Left ventricle myocardium inferior (tissue), 1 donor: Measurements from ENCODE around the gene NAALADL2. TPM values are rescaled to one million over a fixed set of nuclear protein-coding genes. Genes with fewer than 3 reads are reported as not detected.
"Not testable (repeated sequence)": the region's sequence is repeated elsewhere in the genome, so short reads cannot be mapped to it uniquely, and the experiment has no call there.

Experiments used
- DNase-seq: peaks from one replicate; pipeline ENCODE4 v3.0.0-alpha.2; 2020
- H3K27ac ChIP-seq: fragments of 200-600 bp; replicated peaks from 2 replicates; pipeline ENCODE4 v1.8.0; 2021
- H3K27me3 ChIP-seq: fragments of 200-600 bp; 2 replicates; pipeline ENCODE4 v1.8.0; 2021; ENCODE audit warnings: low read depth
- H3K36me3 ChIP-seq: fragments of 200-600 bp; 2 replicates; pipeline ENCODE4 v1.8.0; 2021
- H3K4me1 ChIP-seq: fragments of 200-600 bp; 2 replicates; pipeline ENCODE4 v1.8.0; 2021
- H3K4me3 ChIP-seq: fragments of 200-600 bp; 2 replicates; pipeline ENCODE4 v1.8.0; 2021; ENCODE audit warnings: mild to moderate bottlenecking, moderate library complexity
- H3K9me3 ChIP-seq: fragments of 200-600 bp; replicated peaks from 2 replicates; pipeline ENCODE4 v1.8.0; 2021
- intact Hi-C: fragments of 100-400 bp; cut with micrococcal nuclease; formaldehyde crosslinking; loops from one replicate; pipeline ENCODE4 v1.11.0; 2022
- total RNA-seq: library from RNA; stranded (reverse); fragmentation: NEBNext Ultra II Directional; extraction: Animal tissue kit (Norgen Biotek cat#: 25700); gene quantifications from one replicate; pipeline ENCODE4 v1.2.1, GENCODE V29; 2021
- TF ChIP-seq, protein P1 (sequence below): fragments of 200-600 bp; IDR thresholded peaks from 2 replicates; pipeline ENCODE4 v1.8.0; 2021; ENCODE audit warnings: antibody characterized with exemption, mild to moderate bottlenecking, borderline replicate concordance
- donor health status: DM: no; HTN: yes; CAD: no; lungs with severe emphysema.

NAALADL2 gene
- total RNA-seq, 1 donor from 2014 or later, result 5.8 TPM

DNA sequence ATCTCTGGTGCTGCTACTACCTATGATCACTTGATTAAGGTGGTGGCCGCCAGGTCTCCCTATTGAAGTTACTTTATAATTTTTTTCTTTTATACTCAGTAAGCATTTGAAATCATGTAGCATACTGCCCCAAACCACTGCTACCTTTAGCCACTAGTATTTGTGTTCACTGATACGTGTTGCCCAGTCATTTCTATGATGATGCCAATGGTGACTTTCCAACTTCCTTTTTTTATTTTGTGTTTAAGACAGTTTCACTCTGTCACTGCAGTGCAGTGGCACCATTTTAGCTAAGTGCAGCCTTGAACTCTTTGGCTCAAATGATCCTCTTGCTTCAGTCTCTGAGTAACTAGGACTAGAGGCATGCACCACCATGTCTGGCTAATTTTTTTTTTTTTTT, 598.2 kb downstream of the NAALADL2 start:
- intact Hi-C loops, result no loop called here
- H3K36me3 ChIP-seq, result no peaks in the 10 kb centered on the region
- H3K9me3 ChIP-seq, result peaks cover 14% of the 10 kb centered on the region
- no peak for DNase-seq
- no peak overlapping the region for H3K27ac ChIP-seq
- no peaks in the 10 kb centered on the region for H3K27me3 ChIP-seq
- TF ChIP-seq, protein P1, sequence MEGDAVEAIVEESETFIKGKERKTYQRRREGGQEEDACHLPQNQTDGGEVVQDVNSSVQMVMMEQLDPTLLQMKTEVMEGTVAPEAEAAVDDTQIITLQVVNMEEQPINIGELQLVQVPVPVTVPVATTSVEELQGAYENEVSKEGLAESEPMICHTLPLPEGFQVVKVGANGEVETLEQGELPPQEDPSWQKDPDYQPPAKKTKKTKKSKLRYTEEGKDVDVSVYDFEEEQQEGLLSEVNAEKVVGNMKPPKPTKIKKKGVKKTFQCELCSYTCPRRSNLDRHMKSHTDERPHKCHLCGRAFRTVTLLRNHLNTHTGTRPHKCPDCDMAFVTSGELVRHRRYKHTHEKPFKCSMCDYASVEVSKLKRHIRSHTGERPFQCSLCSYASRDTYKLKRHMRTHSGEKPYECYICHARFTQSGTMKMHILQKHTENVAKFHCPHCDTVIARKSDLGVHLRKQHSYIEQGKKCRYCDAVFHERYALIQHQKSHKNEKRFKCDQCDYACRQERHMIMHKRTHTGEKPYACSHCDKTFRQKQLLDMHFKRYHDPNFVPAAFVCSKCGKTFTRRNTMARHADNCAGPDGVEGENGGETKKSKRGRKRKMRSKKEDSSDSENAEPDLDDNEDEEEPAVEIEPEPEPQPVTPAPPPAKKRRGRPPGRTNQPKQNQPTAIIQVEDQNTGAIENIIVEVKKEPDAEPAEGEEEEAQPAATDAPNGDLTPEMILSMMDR, result no peak
- H3K4me1 ChIP-seq, result no peaks in the 10 kb centered on the region
- H3K4me3 ChIP-seq, result no peak overlapping the region

DNA sequence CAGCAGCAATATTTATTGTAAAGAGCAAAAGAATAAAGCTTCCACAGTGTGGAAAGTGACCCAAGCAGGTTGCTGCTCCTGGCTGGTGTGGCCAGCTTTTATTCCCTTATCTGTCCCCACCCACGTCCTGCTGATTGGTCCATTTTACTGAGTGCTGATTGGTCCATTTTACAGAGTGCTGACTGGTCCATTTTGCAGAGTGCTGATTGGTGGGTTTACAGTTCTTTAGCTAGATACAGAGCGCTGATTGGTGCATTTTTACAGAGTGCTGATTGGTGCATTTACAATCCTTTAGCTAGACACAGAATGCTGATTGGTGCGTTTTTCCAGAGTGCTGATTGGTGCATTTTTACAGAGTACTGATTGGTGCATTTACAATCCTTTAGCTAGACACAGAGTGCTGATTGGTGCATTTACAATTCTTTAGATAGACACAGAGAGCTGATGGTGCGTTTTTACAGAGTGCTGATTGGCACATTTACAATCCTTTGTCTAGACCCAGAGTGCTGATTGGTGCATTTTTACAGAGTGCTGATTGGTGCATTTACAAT, 601.8 kb downstream of the NAALADL2 start:
- intact Hi-C loops, H3K36me3 ChIP-seq, H3K27me3 ChIP-seq, H3K4me1 ChIP-seq, DNase-seq, H3K27ac ChIP-seq, H3K4me3 ChIP-seq: not testable (repeated sequence)
- peaks cover 14% of the 10 kb centered on the region for H3K9me3 ChIP-seq

DNA sequence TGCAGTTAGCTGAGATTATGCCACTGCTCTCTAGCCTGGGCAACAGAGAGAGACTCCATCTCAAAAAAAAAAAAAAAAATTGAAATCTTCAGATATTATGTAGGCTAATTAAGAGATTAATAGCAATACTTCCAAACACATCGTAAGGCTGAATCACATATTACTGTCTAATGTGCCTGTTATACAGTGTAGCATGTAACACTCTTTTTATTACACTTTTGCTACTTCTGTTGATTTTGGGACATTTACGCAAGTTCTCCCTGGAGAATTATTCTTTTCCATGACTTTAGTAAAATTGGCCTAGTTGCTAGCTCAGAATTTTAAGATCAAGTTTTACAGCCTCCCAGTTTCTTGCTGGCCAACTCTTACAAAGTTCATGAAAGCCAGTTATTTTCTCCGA, 605.2 kb downstream of the NAALADL2 start:
- Histone ChIP-seq H3K36me3 (no peaks in the 10 kb centered on the region), H3K9me3 (peaks cover 14% of the 10 kb centered on the region), H3K4me1 (no peaks in the 10 kb centered on the region), H3K4me3 (no peak overlapping the region), H3K27me3 (no peaks in the 10 kb centered on the region), H3K27ac (no peak overlapping the region)
- no peak for DNase-seq
- TF ChIP-seq, protein P1, result no peak
- intact Hi-C loops, result no loop called here

DNA sequence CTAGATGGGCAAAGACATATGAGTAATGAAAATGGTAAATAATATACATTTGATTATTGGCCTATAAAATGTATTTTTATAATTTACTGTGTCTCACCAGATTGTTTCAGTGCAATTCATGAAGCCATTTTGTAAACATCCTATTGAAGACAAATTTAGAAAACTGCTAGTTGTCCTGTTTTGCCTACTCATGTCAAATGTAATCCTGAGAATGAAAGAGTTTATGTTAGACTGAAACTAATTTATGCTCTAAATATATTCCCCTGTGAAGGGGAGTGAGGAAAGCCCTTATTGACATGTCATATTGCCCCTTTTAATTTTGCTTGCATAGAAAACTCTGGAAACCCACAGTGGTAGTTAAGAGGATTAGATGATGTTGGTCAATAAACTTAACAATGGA, 610.0 kb downstream of the NAALADL2 start:
- Histone ChIP-seq H3K4me1 (no peaks in the 10 kb centered on the region), H3K27ac (no peak overlapping the region), H3K4me3 (no peak overlapping the region), H3K9me3 (no peaks in the 10 kb centered on the region), H3K27me3 (no peaks in the 10 kb centered on the region), H3K36me3 (no peaks in the 10 kb centered on the region)
- TF ChIP-seq, protein P1, result no peak
- intact Hi-C loops, result no loop called here
- no peak for DNase-seq

DNA sequence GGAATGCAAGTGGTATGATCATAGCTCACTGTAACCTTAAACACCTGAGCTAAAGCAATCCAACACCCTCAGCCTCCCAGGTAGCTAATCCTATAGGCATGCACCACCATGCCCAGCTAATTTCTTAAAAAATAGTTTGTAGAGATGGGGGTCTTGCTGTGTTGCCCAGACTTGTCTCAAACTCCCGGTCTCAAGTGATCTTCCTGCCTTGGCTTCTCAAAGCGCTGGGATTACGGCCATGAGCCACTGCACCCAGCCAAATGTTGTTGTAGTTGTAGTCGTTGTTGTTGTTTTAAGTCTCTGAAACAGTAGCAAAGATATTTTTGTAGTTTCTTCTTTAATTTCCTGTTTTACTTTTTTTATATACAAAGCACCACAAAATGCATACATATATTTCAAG, 616.6 kb downstream of the NAALADL2 start:
- no peaks in the 10 kb centered on the region for H3K27me3 ChIP-seq

DNA sequence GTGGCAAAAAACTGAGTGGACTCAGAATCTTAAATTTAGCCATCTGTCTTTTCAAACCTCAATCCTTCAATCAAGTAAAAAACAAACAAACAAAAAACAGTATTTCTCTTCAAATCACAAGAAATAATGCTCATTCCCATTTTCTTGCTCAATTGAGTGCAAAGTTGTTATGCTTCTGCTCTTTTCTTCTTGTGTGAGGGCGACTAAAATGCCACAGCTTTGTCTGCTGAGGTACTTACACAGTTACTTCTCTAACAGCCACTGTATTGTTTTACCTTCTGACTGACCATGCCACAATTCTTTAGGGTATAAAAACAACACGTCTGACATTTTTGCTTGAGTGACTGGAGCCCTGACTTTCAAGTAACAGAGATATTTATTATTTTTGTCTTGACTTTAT, 617.4 kb downstream of the NAALADL2 start:
- no peaks in the 10 kb centered on the region for H3K27me3 ChIP-seq
- H3K27ac ChIP-seq, result no peak overlapping the region
- H3K9me3 ChIP-seq, result no peaks in the 10 kb centered on the region
- DNase-seq, result no peak
- H3K4me1 ChIP-seq, result no peaks in the 10 kb centered on the region
- TF ChIP-seq, protein P1, result no peak
- intact Hi-C loops, result no loop called here
- H3K4me3 ChIP-seq, result no peak overlapping the region
- H3K36me3 ChIP-seq, result no peaks in the 10 kb centered on the region

More for the DNA sequence above, 616.6 kb downstream of the NAALADL2 start:
- DNase-seq, result no peak
- TF ChIP-seq, protein P1, result no peak
- Histone ChIP-seq H3K4me1 (no peaks in the 10 kb centered on the region), H3K27ac (no peak overlapping the region), H3K36me3 (no peaks in the 10 kb centered on the region), H3K9me3 (no peaks in the 10 kb centered on the region), H3K4me3 (no peak overlapping the region)
- intact Hi-C loops, result no loop called here
